Tibial artery (tissue), 4 donors: ENCODE results near the gene ABCA4.

Experiments used
- DNase-seq, 2 donors: peaks; one replicate each; pipeline ENCODE4 v3.0.0-alpha.2; 2019
- H3K27ac ChIP-seq, 2 donors: fragments of 200-600 bp; sonication (generic) in 1 of 2; 1 replicate in 1 of 2; 2 replicates in 1 of 2; pipeline ENCODE4 v1.5.1; 2018 to 2019; ENCODE audit warnings: mild to moderate bottlenecking in 1 of 2
- H3K27me3 ChIP-seq, 2 donors: fragments of 200-600 bp; sonication (generic) in 1 of 2; one replicate each; pipeline versions ENCODE4 v1.5.1 to v1.6.0; 2016 to 2019
- H3K36me3 ChIP-seq, 3 donors: fragments of 200-600 bp; sonication (generic) in 2 of 3; one replicate each; pipeline ENCODE4 v1.5.1; 2016 to 2019; ENCODE audit warnings: mild to moderate bottlenecking in 2 of 3
- H3K4me1 ChIP-seq, 4 donors: fragments of 200-600 bp; sonication (generic) in 2 of 4; 1 replicate in 3 of 4; 2 replicates in 1 of 4; pipeline ENCODE4 v1.5.1; 2016 to 2019
- H3K4me3 ChIP-seq, 2 donors: fragments of 200-600 bp; sonication (generic) in 1 of 2; 1 replicate in 1 of 2; 2 replicates in 1 of 2; pipeline ENCODE4 v1.5.1; 2018 to 2019; ENCODE audit warnings: mild to moderate bottlenecking in 2 of 2
- H3K9me3 ChIP-seq, 3 donors: fragments of 200-600 bp; sonication (generic) in 1 of 3; one replicate each; pipeline ENCODE4 v1.5.1; 2016 to 2019
- CTCF ChIP-seq, 2 experiments: fragments of 200-600 bp in 1 of 2; fragments of 450-650 bp in 1 of 2; IDR thresholded peaks; one replicate each; pipeline ENCODE4 v1.5.1; 2017 to 2019; ENCODE audit warnings: antibody characterized with exemption in 2 of 2, mild to moderate bottlenecking in 1 of 2, moderate library complexity in 1 of 2
- intact Hi-C: fragments of 100-400 bp; cut with DNase I; formaldehyde crosslinking; loops from one replicate; pipeline ENCODE4 v1.15.0; 2023; ENCODE audit warnings: low total_unique reads

ABCA4 gene

GRCh38 chr1:94047949-94048348 is 73.0 kb downstream of the ABCA4 start:
- H3K27me3 ChIP-seq, result no peaks in the 10 kb centered on the region
- no peak for DNase-seq
- peaks cover 0 to 50% (median 35%) of the 10 kb centered on the region in 4 donors for H3K4me1 ChIP-seq
- peak overlapping the region; percentile 71 to 77 for H3K27ac ChIP-seq
- no peaks in the 10 kb centered on the region for H3K9me3 ChIP-seq
- no peak overlapping the region for H3K4me3 ChIP-seq
- H3K36me3 ChIP-seq, result no peaks in the 10 kb centered on the region
- intact Hi-C loops, result loop anchor here (2.0 kb wide), 1 partner anchor 285 kb away; no protein-coding TSS in a partner anchor
- TF ChIP-seq CTCF (IDR thresholded peaks at IDR 0.05), result no peak

GRCh38 chr1:94045465-94046056 is 75.4 kb downstream of the ABCA4 start:
- TF ChIP-seq CTCF (IDR thresholded peaks at IDR 0.05), result peak; percentile 60 to 72
- Histone ChIP-seq H3K9me3 (no peaks in the 10 kb centered on the region), H3K4me3 (peak overlapping the region; percentile 12 to 32), H3K27ac (peak overlapping the region; percentile 48 to 69), H3K36me3 (no peaks in the 10 kb centered on the region), H3K4me1 (peaks cover 0 to 50% (median 35%) of the 10 kb centered on the region in 4 donors), H3K27me3 (no peaks in the 10 kb centered on the region)
- DNase-seq, result peak; percentile 88 to 92
- intact Hi-C loops, result loop anchor here (2.0 kb wide), 1 partner anchor 287 kb away; no protein-coding TSS in a partner anchor

GRCh38 chr1:94044891-94045290 is 76.1 kb downstream of the ABCA4 start:
- Histone ChIP-seq H3K4me3 (no peak overlapping the region), H3K27ac (peak overlapping the region; percentile 58 to 69), H3K9me3 (no peaks in the 10 kb centered on the region), H3K36me3 (no peaks in the 10 kb centered on the region), H3K4me1 (peaks cover 0 to 48% (median 36%) of the 10 kb centered on the region in 4 donors), H3K27me3 (no peaks in the 10 kb centered on the region)
- intact Hi-C loops, result no loop called here
- DNase-seq, result no peak
- TF ChIP-seq CTCF (IDR thresholded peaks at IDR 0.05), result no peak

- H3K4me3 ChIP-seq, result no peak overlapping the region
- H3K36me3 ChIP-seq, result no peaks in the 10 kb centered on the region
- TF ChIP-seq CTCF (IDR thresholded peaks at IDR 0.05), result no peak
- no peaks in the 10 kb centered on the region for H3K27me3 ChIP-seq
- peak in 1 of 2 donors; percentile 46 for DNase-seq
- intact Hi-C loops, result no loop called here
- H3K9me3 ChIP-seq, result no peaks in the 10 kb centered on the region
- H3K4me1 ChIP-seq, result peaks cover 0 to 52% (median 36%) of the 10 kb centered on the region in 4 donors
- H3K27ac ChIP-seq, result peak overlapping the region; percentile 58 to 69
Measured at GRCh38 chr1:94044290-94044790, 76.6 kb downstream of the ABCA4 start.

- peaks cover 0 to 48% (median 34%) of the 10 kb centered on the region in 4 donors for H3K4me1 ChIP-seq
- no peak overlapping the region for H3K4me3 ChIP-seq
- intact Hi-C loops, result no loop called here
- no peak for TF ChIP-seq CTCF (IDR thresholded peaks at IDR 0.05)
- H3K27me3 ChIP-seq, result no peaks in the 10 kb centered on the region
- DNase-seq, result no peak
- H3K36me3 ChIP-seq, result no peaks in the 10 kb centered on the region
- peak overlapping the region; percentile 58 to 69 for H3K27ac ChIP-seq
- H3K9me3 ChIP-seq, result no peaks in the 10 kb centered on the region
Measured at GRCh38 chr1:94043738-94044289, 77.1 kb downstream of the ABCA4 start.
